Neural cell (in vitro differentiated cells): ENCODE results near the gene ZIC1. TPM values are rescaled to one million over a fixed set of nuclear protein-coding genes. Genes with fewer than 3 reads are reported as not detected.
A peak's percentile ranks its signal among the peaks of the same experiment; 100 is the strongest.

Source experiments
- H2AFZ ChIP-seq: fragments of 200-600, 300-800 bp; sonication (generic), shearing (Covaris generic); 2 replicates; pipeline ENCODE4 v1.6.0; 2014; ENCODE audit warnings: low read depth, mild to moderate bottlenecking, antibody characterized with exemption, low read length, moderate library complexity
- H3F3A ChIP-seq: fragments of 200-600 bp; shearing (Covaris generic); 2 replicates; pipeline ENCODE4 v1.6.1; 2016; ENCODE audit warnings: mild to moderate bottlenecking, moderate library complexity, mixed read lengths, antibody characterized with exemption, low read length; ENCODE audit not compliant: insufficient read depth, poor library complexity, severe bottlenecking
- H3K27ac ChIP-seq: fragments of 200-600, 300-800 bp; sonication (generic), shearing (Covaris generic); 2 replicates; pipeline ENCODE4 v1.5.1; 2014; ENCODE audit warnings: mild to moderate bottlenecking, low read length, moderate library complexity
- H3K27me3 ChIP-seq: fragments of 300-800, 200-600 bp; sonication (generic), shearing (Covaris generic); 2 replicates; pipeline ENCODE4 v1.6.0; 2014; ENCODE audit warnings: mild to moderate bottlenecking, low read depth, low read length, moderate library complexity; ENCODE audit not compliant: insufficient read depth
- H3K36me3 ChIP-seq: fragments of 300-800, 200-600 bp; sonication (generic), shearing (Covaris generic); 2 replicates; pipeline ENCODE4 v1.5.1; 2014; ENCODE audit warnings: mild to moderate bottlenecking, antibody characterized with exemption, low read length, moderate library complexity; ENCODE audit not compliant: insufficient read depth
- H3K4me2 ChIP-seq: fragments of 300-800, 200-600 bp; sonication (generic), shearing (Covaris generic); 2 replicates; pipeline ENCODE4 v1.6.0; 2014; ENCODE audit warnings: mild to moderate bottlenecking, low read length
- H3K4me3 ChIP-seq: fragments of 300-800, 200-600 bp; sonication (generic), shearing (Covaris generic); 2 replicates; pipeline ENCODE4 v1.5.1; 2014; ENCODE audit warnings: mild to moderate bottlenecking, low read length, moderate library complexity
- H3K79me2 ChIP-seq: fragments of 200-600 bp; shearing (Covaris generic); replicated peaks from 2 replicates; pipeline ENCODE4 v1.6.0; 2014; ENCODE audit warnings: mild to moderate bottlenecking, low read length, moderate library complexity; ENCODE audit not compliant: insufficient read depth
- H3K9ac ChIP-seq: fragments of 300-800, 200-600 bp; sonication (generic), shearing (Covaris generic); 2 replicates; pipeline ENCODE4 v1.6.1; 2016; ENCODE audit warnings: mild to moderate bottlenecking, low read length, mixed read lengths
- H3K9me2 ChIP-seq: fragments of 200-600 bp; shearing (Covaris generic); 2 replicates; pipeline ENCODE4 v1.6.1; 2016; ENCODE audit warnings: mild to moderate bottlenecking, low read length, mixed read lengths; ENCODE audit not compliant: insufficient read depth
- H3K9me3 ChIP-seq: fragments of 200-600, 300-800 bp; sonication (generic), shearing (Covaris generic); 2 replicates; pipeline ENCODE4 v1.6.1; 2016; ENCODE audit warnings: mild to moderate bottlenecking, mixed run types, low read length, moderate library complexity, mixed read lengths
- H4K20me1 ChIP-seq: fragments of 200-600 bp; shearing (Covaris generic); 2 replicates; pipeline ENCODE4 v1.6.1; 2016; ENCODE audit warnings: mild to moderate bottlenecking, mixed run types; ENCODE audit not compliant: insufficient read depth
- CTCF ChIP-seq: fragments of 450-650 bp; IDR thresholded peaks from 2 replicates; pipeline ENCODE4 v1.5.1; 2014; ENCODE audit warnings: antibody characterized with exemption, mild to moderate bottlenecking, moderate library complexity; ENCODE audit not compliant: poor library complexity, severe bottlenecking
- EZH2 ChIP-seq: fragments of 200-600, 300-800 bp; shearing (Covaris generic), sonication (generic); IDR thresholded peaks from 2 replicates; pipeline ENCODE4 v1.6.1; 2014; ENCODE audit warnings: antibody characterized with exemption, low read length, borderline replicate concordance, mild to moderate bottlenecking; ENCODE audit not compliant: insufficient read depth, poor library complexity, severe bottlenecking
- POLR2AphosphoS5 ChIP-seq: IDR thresholded peaks from 2 replicates; pipeline ENCODE4 v1.6.1; 2012
- RAD21 ChIP-seq: fragments of 450-650 bp; conservative IDR thresholded peaks from 2 replicates; pipeline ENCODE4 v1.6.1; 2014; ENCODE audit warnings: antibody characterized with exemption, mild to moderate bottlenecking, moderate library complexity
- SMC3 ChIP-seq: fragments of 450-650 bp; conservative IDR thresholded peaks from 2 replicates; pipeline ENCODE4 v1.6.1; 2014; ENCODE audit warnings: antibody characterized with exemption, mild to moderate bottlenecking, moderate library complexity; ENCODE audit not compliant: poor library complexity
- TAF1 ChIP-seq: IDR thresholded peaks from 2 replicates; pipeline ENCODE4 v1.6.1; 2012; ENCODE audit warnings: low read depth
- polyA plus RNA-seq: library from polyadenylated mRNA; depleted of rRNA; stranded (reverse); fragments of >200 nt; gene quantifications from 2 replicates; pipeline ENCODE4 v1.2.3, GENCODE V29; 2014
- TF ChIP-seq, protein P1 (sequence below): IDR thresholded peaks from 2 replicates; pipeline ENCODE4 v1.6.1; 2012; ENCODE audit warnings: borderline replicate concordance

The ZIC1 gene
- polyA plus RNA-seq, 1 donor from 2014 or later, result 183 TPM

GRCh38 chr3:147420353-147421183 lies 11.4 kb downstream of the ZIC1 start:
- peak overlapping the region; percentile 44 for H3K4me3 ChIP-seq
- H3F3A ChIP-seq, result peaks cover 11% of the 10 kb centered on the region
- H3K27ac ChIP-seq, result no peak overlapping the region
- H3K4me2 ChIP-seq, result no peak overlapping the region
- H3K9me2 ChIP-seq, result no peaks in the 10 kb centered on the region
- peaks cover 87% of the 10 kb centered on the region for H3K79me2 ChIP-seq
- H3K36me3 ChIP-seq, result no peaks in the 10 kb centered on the region
- H3K9me3 ChIP-seq, result no peaks in the 10 kb centered on the region
- H3K27me3 ChIP-seq, result peaks cover 65% of the 10 kb centered on the region
- TF ChIP-seq CTCF (no peak), TAF1 (no peak), SMC3 (no peak), POLR2AphosphoS5 (peak; percentile 29), EZH2 (no peak), RAD21 (no peak)
- H4K20me1 ChIP-seq, result no peaks in the 10 kb centered on the region
- no peak overlapping the region for H2AFZ ChIP-seq
- H3K9ac ChIP-seq, result peak overlapping the region; percentile 38

GRCh38 chr3:147421184-147421912 lies 12.2 kb downstream of the ZIC1 start:
- H3K9me3 ChIP-seq, result no peaks in the 10 kb centered on the region
- H3K9ac ChIP-seq, result peak overlapping the region; percentile 38
- no peak overlapping the region for H2AFZ ChIP-seq
- no peaks in the 10 kb centered on the region for H3K36me3 ChIP-seq
- H3K79me2 ChIP-seq, result peaks cover 87% of the 10 kb centered on the region
- peak; percentile 10 for TF ChIP-seq POLR2AphosphoS5
- TF ChIP-seq, protein P1, sequence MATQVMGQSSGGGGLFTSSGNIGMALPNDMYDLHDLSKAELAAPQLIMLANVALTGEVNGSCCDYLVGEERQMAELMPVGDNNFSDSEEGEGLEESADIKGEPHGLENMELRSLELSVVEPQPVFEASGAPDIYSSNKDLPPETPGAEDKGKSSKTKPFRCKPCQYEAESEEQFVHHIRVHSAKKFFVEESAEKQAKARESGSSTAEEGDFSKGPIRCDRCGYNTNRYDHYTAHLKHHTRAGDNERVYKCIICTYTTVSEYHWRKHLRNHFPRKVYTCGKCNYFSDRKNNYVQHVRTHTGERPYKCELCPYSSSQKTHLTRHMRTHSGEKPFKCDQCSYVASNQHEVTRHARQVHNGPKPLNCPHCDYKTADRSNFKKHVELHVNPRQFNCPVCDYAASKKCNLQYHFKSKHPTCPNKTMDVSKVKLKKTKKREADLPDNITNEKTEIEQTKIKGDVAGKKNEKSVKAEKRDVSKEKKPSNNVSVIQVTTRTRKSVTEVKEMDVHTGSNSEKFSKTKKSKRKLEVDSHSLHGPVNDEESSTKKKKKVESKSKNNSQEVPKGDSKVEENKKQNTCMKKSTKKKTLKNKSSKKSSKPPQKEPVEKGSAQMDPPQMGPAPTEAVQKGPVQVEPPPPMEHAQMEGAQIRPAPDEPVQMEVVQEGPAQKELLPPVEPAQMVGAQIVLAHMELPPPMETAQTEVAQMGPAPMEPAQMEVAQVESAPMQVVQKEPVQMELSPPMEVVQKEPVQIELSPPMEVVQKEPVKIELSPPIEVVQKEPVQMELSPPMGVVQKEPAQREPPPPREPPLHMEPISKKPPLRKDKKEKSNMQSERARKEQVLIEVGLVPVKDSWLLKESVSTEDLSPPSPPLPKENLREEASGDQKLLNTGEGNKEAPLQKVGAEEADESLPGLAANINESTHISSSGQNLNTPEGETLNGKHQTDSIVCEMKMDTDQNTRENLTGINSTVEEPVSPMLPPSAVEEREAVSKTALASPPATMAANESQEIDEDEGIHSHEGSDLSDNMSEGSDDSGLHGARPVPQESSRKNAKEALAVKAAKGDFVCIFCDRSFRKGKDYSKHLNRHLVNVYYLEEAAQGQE, result no peak
- H3K27me3 ChIP-seq, result peaks cover 73% of the 10 kb centered on the region
- peaks cover 11% of the 10 kb centered on the region for H3F3A ChIP-seq
- H3K27ac ChIP-seq, result no peak overlapping the region
- no peaks in the 10 kb centered on the region for H3K9me2 ChIP-seq
- H3K4me2 ChIP-seq, result no peak overlapping the region
- H3K4me3 ChIP-seq, result peak overlapping the region; percentile 44
- no peaks in the 10 kb centered on the region for H4K20me1 ChIP-seq
